Stimulated activated CD4-positive, alpha-beta T cell treated with anti-CD3 and anti-CD28 coated beads, Interleukin-1b, Interleukin-23, amount 100 ng/mL, for 1 hour (primary cell): ENCODE results near the gene FOXI1.

Source experiments
- DNase-seq, 2 donors: peaks; one replicate each; pipeline ENCODE4 v3.0.0-alpha.2; 2020; ENCODE audit warnings: low read depth in 2 of 2

Gene FOXI1

GRCh38 chr5:170150713-170151096 lies 45.0 kb downstream of the FOXI1 start:
- DNase-seq: no peak

GRCh38 chr5:170151097-170151831 lies 45.6 kb downstream of the FOXI1 start:
- DNase-seq: no peak

DNA sequence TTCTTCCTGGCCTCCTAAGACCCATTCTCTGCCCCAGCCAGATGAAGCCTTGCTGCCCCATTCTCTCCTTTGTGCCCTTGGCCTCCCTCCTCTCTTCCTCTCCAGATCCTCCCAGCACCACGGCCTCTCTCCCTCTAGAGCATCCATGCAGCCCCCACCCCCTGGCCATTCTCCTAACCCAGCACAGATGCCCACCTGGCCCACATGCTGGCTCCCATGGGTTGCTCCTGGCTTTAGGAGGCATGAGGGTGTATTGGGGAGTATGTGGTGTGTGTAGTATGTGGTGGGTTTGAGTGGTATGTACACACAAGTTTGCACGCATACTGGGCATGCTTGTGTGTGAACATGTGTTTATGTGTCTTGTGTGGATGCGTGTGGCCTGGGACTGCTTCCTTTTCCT lies 47.1 kb downstream of the FOXI1 start:
- no peak for DNase-seq

DNA sequence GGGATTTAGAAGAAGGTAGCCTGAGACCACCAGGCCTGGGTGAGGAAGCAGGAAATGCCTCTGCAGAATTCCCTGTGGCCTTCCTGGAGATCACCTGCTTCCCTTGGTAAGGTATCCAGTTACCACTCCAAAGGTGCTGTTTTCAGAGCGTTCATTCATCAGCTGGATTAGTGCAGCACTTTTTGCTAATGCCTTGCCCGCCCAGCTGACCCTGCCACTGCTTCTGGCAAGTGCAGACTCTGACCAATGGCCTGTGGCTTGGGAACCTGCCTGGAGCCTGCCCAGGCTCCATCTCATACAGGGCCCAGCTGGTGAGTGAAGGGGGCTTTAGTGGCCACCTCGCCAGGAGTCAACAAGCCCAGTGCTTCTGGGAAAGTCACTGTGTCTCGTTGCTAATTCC lies 48.6 kb downstream of the FOXI1 start:
- no peak for DNase-seq

- no peak for DNase-seq
Measured at GRCh38 chr5:170154744-170155143, 49.0 kb downstream of the FOXI1 start.

DNA sequence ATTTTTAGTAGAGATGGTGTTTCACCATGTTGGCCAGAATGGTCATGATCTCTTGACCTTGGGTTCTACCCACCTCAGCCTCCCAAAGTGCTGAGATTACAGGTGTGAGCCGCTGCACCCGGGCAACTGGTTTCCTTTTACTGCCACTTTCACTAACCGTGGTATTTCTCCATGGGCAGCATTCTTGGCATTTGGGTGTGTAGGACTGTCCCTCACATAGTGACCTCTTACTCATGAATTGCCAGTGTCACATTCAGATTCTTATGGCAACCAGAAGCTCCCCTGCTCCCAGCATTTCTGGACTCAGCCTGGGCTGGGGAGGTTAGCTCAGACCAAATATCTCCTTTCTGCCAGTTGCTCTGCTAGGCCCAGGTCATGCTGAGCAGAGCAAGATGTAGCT lies 50.1 kb downstream of the FOXI1 start:
- DNase-seq: no peak

DNA sequence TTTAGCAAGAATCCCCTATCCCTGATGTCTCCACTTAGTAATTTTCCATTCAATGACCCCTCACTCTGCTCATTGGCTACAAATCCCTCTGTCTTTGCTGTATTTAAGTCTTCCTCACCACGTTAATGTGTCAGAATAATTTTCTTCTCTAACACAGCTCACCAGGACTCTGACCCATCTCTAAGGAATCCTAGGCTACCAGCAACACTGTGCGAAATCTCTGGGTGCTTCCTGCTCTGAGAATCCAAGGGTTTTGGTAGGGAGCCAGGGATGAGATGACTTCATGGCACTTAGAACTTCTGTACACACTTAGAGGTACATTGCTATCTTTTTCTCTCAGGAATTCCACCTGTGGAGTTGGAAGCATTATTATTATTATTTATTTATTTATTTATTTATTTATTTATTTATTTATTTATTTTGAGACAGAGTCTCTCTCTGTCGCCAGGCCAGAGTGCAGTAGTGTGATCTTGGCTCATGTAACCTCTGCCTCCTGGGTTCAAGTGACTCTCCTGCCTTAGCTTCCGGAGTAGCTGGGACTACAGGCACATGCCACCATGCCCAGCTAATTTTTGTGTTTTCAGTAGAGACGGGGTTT lies 53.5 kb downstream of the FOXI1 start:
- no peak for DNase-seq
